Spleen (tissue), 7 donors: Measurements from ENCODE around the gene PLXNA1.

ENCODE experiments used
- CTCF ChIP-seq, 11 experiments: fragments of 200-600 bp in 7 of 11; fragments of 450-650 bp in 4 of 11; sonication (generic) in 4 of 11; IDR thresholded peaks in 8 of 11; conservative IDR thresholded peaks in 3 of 11; 1 replicate in 7 of 11; 2 replicates in 4 of 11; pipeline versions ENCODE4 v1.4.0 to v1.8.0; 2016 to 2021; ENCODE audit warnings: antibody characterized with exemption in 11 of 11, inconsistent platforms in 4 of 11, mild to moderate bottlenecking in 1 of 11
- POLR2A ChIP-seq, 3 donors: fragments of 450-650 bp; IDR thresholded peaks; one replicate each; pipeline ENCODE4 v1.5.1; 2017; ENCODE audit warnings: antibody characterized with exemption in 3 of 3, mild to moderate bottlenecking in 1 of 3
- POLR2AphosphoS5 ChIP-seq, 3 donors: sonication (generic); formaldehyde crosslinking; IDR thresholded peaks; one replicate each; pipeline ENCODE4 v1.5.1; 2017; ENCODE audit warnings: antibody characterized with exemption in 3 of 3
- donor health status: DM: no; HTN: no; CAD: no; lungs with moderate emphysema.
- donor health status: DM: no; HTN: no; CAD: no.
- donor health status: DM: no; HTN: no; CAD: no.

- no peak for TF ChIP-seq CTCF (IDR thresholded peaks at IDR 0.05 in 8 of 11, conservative IDR thresholded peaks at IDR 0.05 in 3 of 11)
- no peak for TF ChIP-seq POLR2AphosphoS5 (IDR thresholded peaks at IDR 0.05)
- no peak for TF ChIP-seq POLR2A (IDR thresholded peaks at IDR 0.05)
Measured at GRCh38 chr3:126939733-126940132, 43.2 kb upstream of the PLXNA1 start.
